ENCODE data around the gene NPPA. TPM values are rescaled to one million over a fixed set of nuclear protein-coding genes. Genes with fewer than 3 reads are reported as not detected.

Gene NPPA
- total and polyA plus RNA-seq, 2 donors = 0.80 to 5.9 TPM

- Histone ChIP-seq H3K27ac (ENCODE audit: low read depth in 1 of 2, low read length in 1 of 2) (no peak overlapping the region), H3K4me1 (ENCODE audit: control insufficient read depth in 2 of 2, insufficient read depth in 2 of 2, low read length in 2 of 2) (no peaks in the 10 kb centered on the region), H3K4me3 (ENCODE audit: low read length in 2 of 2) (no peak overlapping the region), H3K27me3 (ENCODE audit: control insufficient read depth in 2 of 2, insufficient read depth in 1 of 2, low read length in 1 of 2) (peaks cover 9 to 29% of the 10 kb centered on the region in 2 donors), H3K9me3 (ENCODE audit: control insufficient read depth in 2 of 2, insufficient read depth in 1 of 2, low read length in 1 of 2) (no peaks in the 10 kb centered on the region), H3K36me3 (ENCODE audit: control insufficient read depth in 2 of 2, insufficient read depth in 2 of 2, low read length in 1 of 2) (no peaks in the 10 kb centered on the region)
- DNase-seq (ENCODE audit: low read depth in 6 of 9, low spot score in 9 of 9) = no peak
- WGBS = 61% methylated on average over 8 of the region's 8 CpGs
Measured at GRCh38 chr1:11854519-11854918, 6.9 kb upstream of the NPPA start.

DNA sequence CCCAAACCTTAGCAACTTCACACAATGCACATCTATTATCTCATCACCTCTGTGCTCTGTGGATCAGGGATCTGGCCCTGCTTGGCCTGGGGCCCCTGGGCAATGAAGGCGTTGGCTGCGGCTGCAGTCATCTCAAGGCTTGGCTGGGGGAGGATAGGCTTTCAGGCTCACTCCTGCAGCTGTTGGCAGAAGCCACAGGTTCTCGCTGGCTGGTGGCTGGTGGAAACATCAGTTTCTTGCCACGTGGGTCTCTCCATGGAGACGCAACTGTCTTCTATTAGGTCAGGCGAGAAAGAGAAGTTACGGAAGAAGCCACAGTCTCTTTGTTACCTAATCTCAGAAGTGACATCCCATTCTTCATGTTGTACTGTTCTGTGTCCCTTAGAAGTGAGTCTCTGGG lies 3.6 kb upstream of the NPPA start:
- Histone ChIP-seq H3K27ac (ENCODE audit: low read depth in 1 of 2, low read length in 1 of 2) (no peak overlapping the region), H3K4me3 (ENCODE audit: low read length in 2 of 2) (no peak overlapping the region), H3K27me3 (ENCODE audit: control insufficient read depth in 2 of 2, insufficient read depth in 1 of 2, low read length in 1 of 2) (no peaks in the 10 kb centered on the region), H3K36me3 (ENCODE audit: control insufficient read depth in 2 of 2, insufficient read depth in 2 of 2, low read length in 1 of 2) (peaks cover 0 to 4% of the 10 kb centered on the region in 2 donors), H3K4me1 (ENCODE audit: control insufficient read depth in 2 of 2, insufficient read depth in 2 of 2, low read length in 2 of 2) (no peaks in the 10 kb centered on the region), H3K9me3 (ENCODE audit: control insufficient read depth in 2 of 2, insufficient read depth in 1 of 2, low read length in 1 of 2) (no peaks in the 10 kb centered on the region)
- DNase-seq (ENCODE audit: low read depth in 6 of 9, low spot score in 9 of 9) = peak in 1 of 9 donors; percentile 9
- WGBS = 67% methylated on average over 7 of the region's 7 CpGs

GRCh38 chr1:11850156-11850555 lies 2.6 kb upstream of the NPPA start:
- no peaks in the 10 kb centered on the region for H3K9me3 ChIP-seq (ENCODE audit: control insufficient read depth in 2 of 2, insufficient read depth in 1 of 2, low read length in 1 of 2)
- WGBS = 90% methylated on average over 11 of the region's 11 CpGs
- H3K36me3 ChIP-seq (ENCODE audit: control insufficient read depth in 2 of 2, insufficient read depth in 2 of 2, low read length in 1 of 2) = peaks cover 0 to 4% of the 10 kb centered on the region in 2 donors
- H3K27ac ChIP-seq (ENCODE audit: low read depth in 1 of 2, low read length in 1 of 2) = no peak overlapping the region
- DNase-seq (ENCODE audit: low read depth in 6 of 9, low spot score in 9 of 9) = no peak
- no peaks in the 10 kb centered on the region for H3K27me3 ChIP-seq (ENCODE audit: control insufficient read depth in 2 of 2, insufficient read depth in 1 of 2, low read length in 1 of 2)
- H3K4me1 ChIP-seq (ENCODE audit: control insufficient read depth in 2 of 2, insufficient read depth in 2 of 2, low read length in 2 of 2) = no peaks in the 10 kb centered on the region
- no peak overlapping the region for H3K4me3 ChIP-seq (ENCODE audit: low read length in 2 of 2)

- Histone ChIP-seq H3K27ac (ENCODE audit: low read depth in 1 of 2, low read length in 1 of 2) (no peak overlapping the region), H3K27me3 (ENCODE audit: control insufficient read depth in 2 of 2, insufficient read depth in 1 of 2, low read length in 1 of 2) (no peaks in the 10 kb centered on the region), H3K4me1 (ENCODE audit: control insufficient read depth in 2 of 2, insufficient read depth in 2 of 2, low read length in 2 of 2) (no peaks in the 10 kb centered on the region), H3K9me3 (ENCODE audit: control insufficient read depth in 2 of 2, insufficient read depth in 1 of 2, low read length in 1 of 2) (no peaks in the 10 kb centered on the region), H3K4me3 (ENCODE audit: low read length in 2 of 2) (no peak overlapping the region), H3K36me3 (ENCODE audit: control insufficient read depth in 2 of 2, insufficient read depth in 2 of 2, low read length in 1 of 2) (peaks cover 8 to 9% of the 10 kb centered on the region in 2 donors)
- WGBS = 92% methylated on average over 9 of the region's 9 CpGs
- DNase-seq (ENCODE audit: low read depth in 6 of 9, low spot score in 9 of 9) = no peak
Measured at GRCh38 chr1:11848373-11848700, 754 bp upstream of the NPPA start.

DNA sequence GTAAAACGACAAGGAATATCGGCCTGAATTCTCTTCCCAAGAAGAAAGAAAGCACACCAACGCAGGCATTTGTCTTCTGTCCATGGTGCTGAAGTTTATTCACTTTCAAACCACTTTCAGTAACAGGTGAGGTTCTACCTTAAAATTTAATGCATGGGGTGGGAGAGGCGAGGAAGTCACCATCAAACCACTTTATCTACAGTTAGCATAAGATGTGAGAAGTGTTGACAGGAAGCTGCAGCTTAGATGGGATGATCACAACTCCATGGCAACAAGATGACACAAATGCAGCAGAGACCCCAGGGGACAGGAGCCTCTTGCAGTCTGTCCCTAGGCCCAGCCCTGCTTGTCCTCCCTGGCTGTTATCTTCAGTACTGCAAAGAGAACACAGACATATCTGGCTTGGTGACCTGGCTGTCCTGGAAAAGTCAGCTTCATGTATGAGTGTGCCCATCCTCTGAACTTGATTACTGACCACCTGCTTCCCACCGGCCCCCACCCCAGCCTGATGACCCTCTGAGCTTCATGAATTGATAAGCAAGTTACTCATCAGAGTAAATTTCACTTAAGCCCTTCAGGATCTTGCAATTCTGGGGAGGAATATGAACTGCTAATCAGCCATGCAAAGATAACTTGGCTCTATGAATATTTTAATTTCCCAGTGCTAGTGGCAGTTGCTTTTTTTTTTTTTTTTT lies 1.8 kb downstream of the NPPA start:
- no peaks in the 10 kb centered on the region for H3K4me1 ChIP-seq (ENCODE audit: control insufficient read depth in 2 of 2, insufficient read depth in 2 of 2, low read length in 2 of 2)
- H3K27ac ChIP-seq (ENCODE audit: low read depth in 1 of 2, low read length in 1 of 2) = no peak overlapping the region
- H3K9me3 ChIP-seq (ENCODE audit: control insufficient read depth in 2 of 2, insufficient read depth in 1 of 2, low read length in 1 of 2) = no peaks in the 10 kb centered on the region
- H3K27me3 ChIP-seq (ENCODE audit: control insufficient read depth in 2 of 2, insufficient read depth in 1 of 2, low read length in 1 of 2) = no peaks in the 10 kb centered on the region
- peak in 7 of 9 donors; percentile 12 to 54 (median 32) for DNase-seq (ENCODE audit: low read depth in 6 of 9, low spot score in 9 of 9)
- H3K36me3 ChIP-seq (ENCODE audit: control insufficient read depth in 2 of 2, insufficient read depth in 2 of 2, low read length in 1 of 2) = peaks cover 23 to 26% of the 10 kb centered on the region in 2 donors
- 86% methylated on average over 5 of the region's 5 CpGs for WGBS
- H3K4me3 ChIP-seq (ENCODE audit: low read length in 2 of 2) = no peak overlapping the region

DNA sequence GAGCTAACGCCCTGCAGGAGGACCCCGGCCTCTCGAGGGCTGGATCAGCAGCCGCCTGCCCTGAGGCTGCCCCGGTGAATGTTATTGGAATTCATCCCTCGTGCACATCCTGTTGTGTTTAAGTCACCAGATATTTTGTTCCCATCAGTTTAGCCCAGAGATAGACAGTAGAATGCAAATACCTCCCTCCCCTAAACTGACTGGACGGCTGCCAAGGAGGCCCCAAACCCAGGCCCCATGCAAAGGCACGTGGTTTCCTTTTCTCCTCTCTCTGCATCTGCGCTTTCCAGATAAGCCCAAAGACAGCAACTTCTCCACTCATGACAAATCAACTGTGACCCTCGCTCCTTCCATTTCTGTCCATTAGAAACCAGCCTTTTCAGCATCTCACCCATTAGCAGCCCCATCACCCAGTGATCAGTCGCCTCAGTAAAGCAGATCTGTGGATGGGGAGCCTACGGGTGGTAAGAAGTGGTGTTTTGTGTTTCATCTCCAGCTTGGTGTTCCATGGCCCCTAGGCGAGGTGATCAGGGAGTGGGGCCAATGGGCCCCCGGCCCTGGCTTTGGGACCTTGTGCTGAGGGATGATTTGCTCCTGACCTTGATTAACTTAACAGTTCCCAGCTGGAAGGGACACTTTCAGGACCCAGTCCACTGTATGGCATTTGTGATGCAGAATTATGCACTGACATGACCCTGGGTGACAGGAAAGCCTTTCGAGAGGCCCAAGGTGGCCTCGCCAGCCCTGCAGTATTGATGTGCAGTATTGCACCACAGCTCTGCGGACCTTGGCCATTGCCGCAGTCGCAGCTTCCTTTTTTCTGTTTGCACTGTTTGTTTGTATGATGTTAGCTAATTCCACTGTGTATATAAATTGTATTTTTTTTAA lies 5.2 kb downstream of the NPPA start:
- Histone ChIP-seq H3K27me3 (ENCODE audit: control insufficient read depth in 2 of 2, insufficient read depth in 1 of 2, low read length in 1 of 2) (no peaks in the 10 kb centered on the region), H3K36me3 (ENCODE audit: control insufficient read depth in 2 of 2, insufficient read depth in 2 of 2, low read length in 1 of 2) (peaks cover 48 to 56% of the 10 kb centered on the region in 2 donors), H3K9me3 (ENCODE audit: control insufficient read depth in 2 of 2, insufficient read depth in 1 of 2, low read length in 1 of 2) (no peaks in the 10 kb centered on the region), H3K27ac (ENCODE audit: low read depth in 1 of 2, low read length in 1 of 2) (no peak overlapping the region), H3K4me1 (ENCODE audit: control insufficient read depth in 2 of 2, insufficient read depth in 2 of 2, low read length in 2 of 2) (no peaks in the 10 kb centered on the region), H3K4me3 (ENCODE audit: low read length in 2 of 2) (no peak overlapping the region)
- peak in 1 of 9 donors; percentile 3 for DNase-seq (ENCODE audit: low read depth in 6 of 9, low spot score in 9 of 9)
- WGBS = 48% methylated on average over 19 of the region's 19 CpGs

- no peak for DNase-seq (ENCODE audit: low read depth in 6 of 9, low spot score in 9 of 9)
- Histone ChIP-seq H3K36me3 (ENCODE audit: control insufficient read depth in 2 of 2, insufficient read depth in 2 of 2, low read length in 1 of 2) (peaks cover 53 to 65% of the 10 kb centered on the region in 2 donors), H3K27ac (ENCODE audit: low read depth in 1 of 2, low read length in 1 of 2) (no peak overlapping the region), H3K27me3 (ENCODE audit: control insufficient read depth in 2 of 2, insufficient read depth in 1 of 2, low read length in 1 of 2) (no peaks in the 10 kb centered on the region), H3K4me1 (ENCODE audit: control insufficient read depth in 2 of 2, insufficient read depth in 2 of 2, low read length in 2 of 2) (no peaks in the 10 kb centered on the region), H3K9me3 (ENCODE audit: control insufficient read depth in 2 of 2, insufficient read depth in 1 of 2, low read length in 1 of 2) (no peaks in the 10 kb centered on the region), H3K4me3 (ENCODE audit: low read length in 2 of 2) (no peak overlapping the region)
- 86% methylated on average over 17 of the region's 17 CpGs for WGBS
Measured at GRCh38 chr1:11841245-11842153, 6.1 kb downstream of the NPPA start.

DNA sequence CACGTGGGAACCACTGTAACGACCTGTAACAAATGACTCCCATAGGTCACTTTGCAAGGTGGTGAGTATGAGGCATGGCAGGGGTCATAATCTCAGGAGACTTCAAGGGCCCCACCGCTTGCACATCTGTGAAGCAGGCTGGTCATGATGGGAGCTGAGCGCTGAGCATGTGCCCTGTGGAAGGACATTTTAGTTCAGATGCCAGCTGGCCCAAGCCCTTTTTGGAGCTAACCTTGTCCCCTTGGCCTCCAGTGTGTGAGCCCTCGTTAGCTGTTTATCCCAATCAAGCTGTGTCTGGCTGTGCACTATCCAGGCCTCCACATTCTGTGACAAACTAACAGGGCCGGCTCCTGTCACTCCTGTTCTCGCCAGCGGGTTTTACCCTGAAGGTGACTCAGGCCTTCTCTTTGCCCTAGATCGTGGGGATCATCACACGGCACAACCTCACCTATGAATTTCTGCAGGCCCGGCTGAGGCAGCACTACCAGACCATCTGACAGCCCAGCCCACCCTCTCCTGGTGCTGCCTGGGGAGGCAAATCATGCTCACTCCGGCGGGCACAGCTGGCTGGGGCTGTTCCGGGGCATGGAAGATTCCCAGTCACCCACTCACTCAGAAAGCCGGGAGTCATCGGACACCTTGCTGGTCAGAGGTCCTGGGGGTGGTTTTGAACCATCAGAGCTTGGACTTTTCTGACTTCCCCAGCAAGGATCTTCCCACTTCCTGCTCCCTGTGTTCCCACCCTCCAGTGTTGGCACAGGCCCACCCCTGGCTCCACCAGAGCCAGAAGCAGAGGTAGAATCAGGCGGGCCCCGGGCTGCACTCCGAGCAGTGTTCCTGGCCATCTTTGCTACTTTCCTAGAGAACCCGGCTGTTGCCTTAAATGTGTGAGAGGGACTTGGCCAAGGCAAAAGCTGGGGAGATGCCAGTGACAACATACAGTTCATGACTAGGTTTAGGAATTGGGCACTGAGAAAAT lies 7.6 kb downstream of the NPPA start:
- H3K4me3 ChIP-seq (ENCODE audit: low read length in 2 of 2) = no peak overlapping the region
- H3K9me3 ChIP-seq (ENCODE audit: control insufficient read depth in 2 of 2, insufficient read depth in 1 of 2, low read length in 1 of 2) = no peaks in the 10 kb centered on the region
- no peaks in the 10 kb centered on the region for H3K27me3 ChIP-seq (ENCODE audit: control insufficient read depth in 2 of 2, insufficient read depth in 1 of 2, low read length in 1 of 2)
- DNase-seq (ENCODE audit: low read depth in 6 of 9, low spot score in 9 of 9) = no peak
- WGBS = 99% methylated on average over 20 of the region's 20 CpGs
- no peak overlapping the region for H3K27ac ChIP-seq (ENCODE audit: low read depth in 1 of 2, low read length in 1 of 2)
- H3K36me3 ChIP-seq (ENCODE audit: control insufficient read depth in 2 of 2, insufficient read depth in 2 of 2, low read length in 1 of 2) = peaks cover 67 to 79% of the 10 kb centered on the region in 2 donors
- H3K4me1 ChIP-seq (ENCODE audit: control insufficient read depth in 2 of 2, insufficient read depth in 2 of 2, low read length in 2 of 2) = no peaks in the 10 kb centered on the region

Data from thymus (tissue), 11 donors.